OCI-LY1 (cell line): Measurements from ENCODE around the gene RAPGEF1.

Experiments
- H2AFZ ChIP-seq: fragments of 200-600 bp; sonication (generic), shearing (Covaris generic); 2 replicates; pipeline ENCODE4 v1.6.0; 2014; ENCODE audit warnings: antibody characterized with exemption, mild to moderate bottlenecking, low read length
- H3F3A ChIP-seq: fragments of 200-600 bp; sonication (generic), shearing (Covaris generic); 2 replicates; pipeline ENCODE4 v1.6.0; 2014; ENCODE audit warnings: mild to moderate bottlenecking, antibody characterized with exemption, low read length, moderate library complexity; ENCODE audit not compliant: insufficient read depth
- H3K27ac ChIP-seq: fragments of 200-600 bp; sonication (generic); 2 replicates; pipeline ENCODE4 v1.5.1; 2014; ENCODE audit warnings: low read length, mixed run types, mild to moderate bottlenecking, low read depth; ENCODE audit not compliant: poor library complexity, severe bottlenecking
- H3K27me3 ChIP-seq: fragments of 200-600 bp; sonication (generic); 2 replicates; pipeline ENCODE4 v1.6.0; 2014; ENCODE audit warnings: antibody characterized with exemption, mild to moderate bottlenecking, low read length, moderate library complexity; ENCODE audit not compliant: insufficient read depth
- H3K36me3 ChIP-seq: fragments of 200-600 bp; sonication (generic); 2 replicates; pipeline ENCODE4 v1.6.1; 2014; ENCODE audit warnings: mild to moderate bottlenecking, antibody characterized with exemption, low read length, moderate library complexity, mixed read lengths; ENCODE audit not compliant: insufficient read depth
- H3K4me1 ChIP-seq: fragments of 200-600 bp; sonication (generic); 2 replicates; pipeline ENCODE4 v1.5.1; 2014; ENCODE audit warnings: mild to moderate bottlenecking, low read length, moderate library complexity; ENCODE audit not compliant: insufficient read depth, severe bottlenecking
- H3K4me2 ChIP-seq: fragments of 200-600 bp; sonication (generic), shearing (Covaris generic); 2 replicates; pipeline ENCODE4 v1.6.1; 2014; ENCODE audit warnings: low read length
- H3K4me3 ChIP-seq: fragments of 200-600 bp; sonication (generic); 2 replicates; pipeline ENCODE4 v1.5.1; 2014; ENCODE audit warnings: low read length, low read depth, mild to moderate bottlenecking, mixed read lengths; ENCODE audit not compliant: poor library complexity, severe bottlenecking
- H3K79me2 ChIP-seq: fragments of 200-600 bp; shearing (Covaris generic); 2 replicates; pipeline ENCODE4 v1.6.1; 2016; ENCODE audit warnings: mixed run types, low read length, mixed read lengths; ENCODE audit not compliant: insufficient read depth
- H3K9ac ChIP-seq: fragments of 200-600 bp; sonication (generic), shearing (Covaris generic); 2 replicates; pipeline ENCODE4 v1.6.1; 2014; ENCODE audit warnings: mild to moderate bottlenecking, low read length, mixed read lengths
- H3K9me2 ChIP-seq: fragments of 200-600 bp; sonication (generic), shearing (Covaris generic); 2 replicates; pipeline ENCODE4 v1.6.1; 2014; ENCODE audit warnings: low read depth, mild to moderate bottlenecking, low read length, mixed read lengths
- H3K9me3 ChIP-seq: fragments of 200-600 bp; shearing (Covaris generic); 2 replicates; pipeline ENCODE4 v1.6.1; 2014; ENCODE audit warnings: low read length, mixed read lengths
- H4K20me1 ChIP-seq: fragments of 200-600 bp; sonication (generic), shearing (Covaris generic); 2 replicates; pipeline ENCODE4 v1.6.0; 2016; ENCODE audit warnings: mild to moderate bottlenecking, low read length; ENCODE audit not compliant: insufficient read depth
- EZH2 ChIP-seq: fragments of 200-600 bp; sonication (generic), shearing (Covaris generic); IDR thresholded peaks from 2 replicates; pipeline ENCODE4 v1.8.0; 2017; ENCODE audit warnings: borderline replicate concordance, mixed run types, mild to moderate bottlenecking, antibody characterized with exemption, low read length, moderate library complexity, mixed read lengths
- TF ChIP-seq, protein P1 (sequence below): fragments of 200-600 bp; sonication (generic), shearing (Covaris generic); IDR thresholded peaks from 2 replicates; pipeline ENCODE4 v1.5.1; 2017; ENCODE audit warnings: mild to moderate bottlenecking, antibody characterized with exemption, low read length, moderate library complexity, mixed read lengths

The RAPGEF1 gene

DNA sequence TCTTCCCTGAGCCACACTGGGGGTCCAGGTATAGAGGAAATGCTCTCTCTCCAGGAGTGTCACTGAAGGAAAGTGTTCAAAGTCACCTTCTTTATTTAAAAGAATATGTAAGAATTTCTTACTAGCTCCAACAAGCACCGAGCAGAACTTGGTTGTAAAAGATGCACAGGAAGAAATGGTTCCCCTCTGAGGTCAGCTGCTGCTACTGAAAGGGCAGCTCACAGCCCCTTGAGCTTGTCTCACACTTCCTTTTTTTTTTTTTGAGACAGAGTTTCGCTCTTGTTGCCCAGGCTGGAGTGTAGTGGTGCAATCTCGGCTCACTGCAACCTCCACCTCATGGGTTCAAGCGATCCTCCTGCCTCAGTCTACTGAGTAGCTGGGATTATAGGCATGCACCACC, 117.4 kb downstream of the RAPGEF1 start:
- Histone ChIP-seq H3K27me3 (no peaks in the 10 kb centered on the region), H3K4me2 (no peak overlapping the region), H3K27ac (peak overlapping the region; percentile 0), H3K9ac (no peak overlapping the region), H3F3A (no peaks in the 10 kb centered on the region), H3K4me3 (no peak overlapping the region), H3K79me2 (no peaks in the 10 kb centered on the region), H2AFZ (no peak overlapping the region), H3K36me3 (peaks cover 98% of the 10 kb centered on the region), H3K9me2 (no peaks in the 10 kb centered on the region), H3K9me3 (no peaks in the 10 kb centered on the region), H4K20me1 (no peaks in the 10 kb centered on the region), H3K4me1 (no peaks in the 10 kb centered on the region)
- TF ChIP-seq EZH2, result no peak
- TF ChIP-seq, protein P1, sequence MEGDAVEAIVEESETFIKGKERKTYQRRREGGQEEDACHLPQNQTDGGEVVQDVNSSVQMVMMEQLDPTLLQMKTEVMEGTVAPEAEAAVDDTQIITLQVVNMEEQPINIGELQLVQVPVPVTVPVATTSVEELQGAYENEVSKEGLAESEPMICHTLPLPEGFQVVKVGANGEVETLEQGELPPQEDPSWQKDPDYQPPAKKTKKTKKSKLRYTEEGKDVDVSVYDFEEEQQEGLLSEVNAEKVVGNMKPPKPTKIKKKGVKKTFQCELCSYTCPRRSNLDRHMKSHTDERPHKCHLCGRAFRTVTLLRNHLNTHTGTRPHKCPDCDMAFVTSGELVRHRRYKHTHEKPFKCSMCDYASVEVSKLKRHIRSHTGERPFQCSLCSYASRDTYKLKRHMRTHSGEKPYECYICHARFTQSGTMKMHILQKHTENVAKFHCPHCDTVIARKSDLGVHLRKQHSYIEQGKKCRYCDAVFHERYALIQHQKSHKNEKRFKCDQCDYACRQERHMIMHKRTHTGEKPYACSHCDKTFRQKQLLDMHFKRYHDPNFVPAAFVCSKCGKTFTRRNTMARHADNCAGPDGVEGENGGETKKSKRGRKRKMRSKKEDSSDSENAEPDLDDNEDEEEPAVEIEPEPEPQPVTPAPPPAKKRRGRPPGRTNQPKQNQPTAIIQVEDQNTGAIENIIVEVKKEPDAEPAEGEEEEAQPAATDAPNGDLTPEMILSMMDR, result no peak

GRCh38 chr9:131621551-131622358, 118.1 kb downstream of the RAPGEF1 start:
- Histone ChIP-seq H3K27me3 (no peaks in the 10 kb centered on the region), H3K9me2 (no peaks in the 10 kb centered on the region), H3K9me3 (no peaks in the 10 kb centered on the region), H3K36me3 (peaks cover 100% of the 10 kb centered on the region), H3K9ac (no peak overlapping the region), H3K4me2 (no peak overlapping the region), H3K79me2 (no peaks in the 10 kb centered on the region), H3K4me3 (no peak overlapping the region), H2AFZ (no peak overlapping the region), H3F3A (no peaks in the 10 kb centered on the region), H4K20me1 (no peaks in the 10 kb centered on the region), H3K4me1 (no peaks in the 10 kb centered on the region), H3K27ac (peak overlapping the region; percentile 0)
- TF ChIP-seq EZH2, result no peak
- TF ChIP-seq, protein P1, result no peak

- Histone ChIP-seq H3K9ac (no peak overlapping the region), H3K27me3 (no peaks in the 10 kb centered on the region), H3K27ac (no peak overlapping the region), H3K9me2 (no peaks in the 10 kb centered on the region), H2AFZ (no peak overlapping the region), H3K4me3 (no peak overlapping the region), H3K79me2 (no peaks in the 10 kb centered on the region), H3K4me1 (no peaks in the 10 kb centered on the region), H4K20me1 (no peaks in the 10 kb centered on the region), H3F3A (no peaks in the 10 kb centered on the region), H3K4me2 (no peak overlapping the region), H3K36me3 (peaks cover 100% of the 10 kb centered on the region), H3K9me3 (no peaks in the 10 kb centered on the region)
- TF ChIP-seq, protein P1, result no peak
- TF ChIP-seq EZH2, result no peak
Measured at GRCh38 chr9:131620764-131621520, 118.9 kb downstream of the RAPGEF1 start.
